ENCODE results near the gene MROH8. TPM values are rescaled to one million over a fixed set of nuclear protein-coding genes. Genes with fewer than 3 reads are reported as not detected.

The MROH8 gene
- polyA plus RNA-seq, 1 donor (not counting 4 experiments of a cell fraction or from before 2014, with no cell fraction given): 0.39 TPM

DNA sequence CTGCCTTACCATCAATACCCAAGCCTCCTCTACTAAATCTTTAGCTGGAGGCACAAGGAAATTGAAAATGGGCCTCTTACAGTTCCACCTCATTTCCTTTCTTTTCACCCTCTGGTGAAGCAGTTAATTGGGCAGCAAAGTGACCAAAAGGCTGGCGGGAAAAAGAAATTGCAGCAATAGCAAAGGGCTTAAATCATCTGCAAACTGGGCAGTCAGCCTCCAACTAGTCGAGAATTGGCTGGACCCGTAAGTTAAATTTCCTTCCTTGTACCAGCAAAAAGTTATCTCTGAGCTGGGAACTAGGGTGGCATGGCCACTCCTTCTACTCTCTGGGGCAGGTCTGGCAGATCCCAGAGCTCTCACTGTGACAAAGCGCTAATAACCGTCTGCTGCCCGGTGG is 48.7 kb upstream of the MROH8 start:
- dilution Hi-C loops (cut with MboI; ENCODE audit: extremely low pct_ligation_motif_present, low sequenced_read_pairs): no loop called here
- Histone ChIP-seq H3K27me3 (ENCODE audit: control insufficient read depth, extremely low read depth, insufficient read depth, low read length) (no peaks in the 10 kb centered on the region), H3K4me3 (ENCODE audit: control insufficient read depth in 2 of 3, extremely low read depth in 1 of 3, insufficient read depth in 2 of 3, low read depth in 1 of 3, low read length in 3 of 3) (no peak overlapping the region), H3K9ac (ENCODE audit: control insufficient read depth, extremely low read depth, insufficient read depth, low read length) (no peak overlapping the region), H3K79me2 (ENCODE audit: control insufficient read depth, insufficient read depth, low read length) (no peaks in the 10 kb centered on the region), H3K9me1 (ENCODE audit: control insufficient read depth, extremely low read depth, insufficient read depth, low read length) (peaks cover 2% of the 10 kb centered on the region), H3K36me3 (ENCODE audit: control insufficient read depth in 2 of 2, extremely low read depth in 1 of 2, insufficient read depth in 2 of 2, low read length in 2 of 2) (peaks cover 33 to 66% of the 10 kb centered on the region in 2 experiments), H3K27ac (ENCODE audit: control insufficient read depth, insufficient read depth, low read length) (no peak overlapping the region), H2AFZ (ENCODE audit: control insufficient read depth, low read length) (no peak overlapping the region), H3K4me1 (ENCODE audit: control insufficient read depth, extremely low read depth, insufficient read depth, low read length) (peaks cover 18% of the 10 kb centered on the region), H4K20me1 (ENCODE audit: control insufficient read depth, extremely low read depth, insufficient read depth, low read length) (peaks cover 3% of the 10 kb centered on the region), H3K4me2 (ENCODE audit: control insufficient read depth, extremely low read depth, insufficient read depth, low read depth, low read length) (no peak overlapping the region), H3K9me3 (ENCODE audit: control insufficient read depth, low read depth, low read length) (no peaks in the 10 kb centered on the region)
- DNase-seq (ENCODE audit: low read depth, low spot score): no peak
- no peak for TF ChIP-seq EZH2 (IDR thresholded peaks at IDR 0.05; ENCODE audit: low read length)
- TF ChIP-seq, protein P1, sequence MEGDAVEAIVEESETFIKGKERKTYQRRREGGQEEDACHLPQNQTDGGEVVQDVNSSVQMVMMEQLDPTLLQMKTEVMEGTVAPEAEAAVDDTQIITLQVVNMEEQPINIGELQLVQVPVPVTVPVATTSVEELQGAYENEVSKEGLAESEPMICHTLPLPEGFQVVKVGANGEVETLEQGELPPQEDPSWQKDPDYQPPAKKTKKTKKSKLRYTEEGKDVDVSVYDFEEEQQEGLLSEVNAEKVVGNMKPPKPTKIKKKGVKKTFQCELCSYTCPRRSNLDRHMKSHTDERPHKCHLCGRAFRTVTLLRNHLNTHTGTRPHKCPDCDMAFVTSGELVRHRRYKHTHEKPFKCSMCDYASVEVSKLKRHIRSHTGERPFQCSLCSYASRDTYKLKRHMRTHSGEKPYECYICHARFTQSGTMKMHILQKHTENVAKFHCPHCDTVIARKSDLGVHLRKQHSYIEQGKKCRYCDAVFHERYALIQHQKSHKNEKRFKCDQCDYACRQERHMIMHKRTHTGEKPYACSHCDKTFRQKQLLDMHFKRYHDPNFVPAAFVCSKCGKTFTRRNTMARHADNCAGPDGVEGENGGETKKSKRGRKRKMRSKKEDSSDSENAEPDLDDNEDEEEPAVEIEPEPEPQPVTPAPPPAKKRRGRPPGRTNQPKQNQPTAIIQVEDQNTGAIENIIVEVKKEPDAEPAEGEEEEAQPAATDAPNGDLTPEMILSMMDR (optimal IDR thresholded peaks at IDR 0.05 in 1 of 3, IDR thresholded peaks at IDR 0.05 in 1 of 3, conservative IDR thresholded peaks at IDR 0.05 in 1 of 3; ENCODE audit: extremely low read depth in 1 of 3, insufficient read depth in 2 of 3, low read length in 3 of 3): no peak
- no peak for FAIRE-seq

DNA sequence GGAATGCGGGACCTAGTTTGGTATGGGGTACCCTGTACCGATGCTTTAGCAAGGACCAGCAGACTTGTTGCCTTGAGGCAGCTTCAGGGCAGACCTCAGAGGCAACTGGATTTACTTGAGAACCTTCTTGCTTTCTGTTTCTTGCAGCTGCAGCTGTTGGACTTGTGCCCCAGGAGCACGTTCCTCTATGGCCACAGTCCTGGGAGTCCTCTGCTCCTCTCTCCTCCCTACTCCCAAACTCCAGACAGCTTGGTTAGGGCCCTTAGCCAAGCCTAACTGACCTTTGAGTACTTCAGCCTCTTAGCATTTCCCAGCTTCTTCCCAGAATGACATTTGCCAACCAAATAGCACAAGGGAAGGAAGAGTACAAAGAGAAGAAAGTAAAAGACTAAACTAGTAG is 47.5 kb upstream of the MROH8 start:
- Histone ChIP-seq H3K9me1 (ENCODE audit: control insufficient read depth, extremely low read depth, insufficient read depth, low read length) (peaks cover 2% of the 10 kb centered on the region), H3K4me2 (ENCODE audit: control insufficient read depth, extremely low read depth, insufficient read depth, low read depth, low read length) (no peak overlapping the region), H3K9ac (ENCODE audit: control insufficient read depth, extremely low read depth, insufficient read depth, low read length) (no peak overlapping the region), H3K36me3 (ENCODE audit: control insufficient read depth in 2 of 2, extremely low read depth in 1 of 2, insufficient read depth in 2 of 2, low read length in 2 of 2) (peaks cover 27 to 60% of the 10 kb centered on the region in 2 experiments), H2AFZ (ENCODE audit: control insufficient read depth, low read length) (no peak overlapping the region), H3K4me3 (ENCODE audit: control insufficient read depth in 2 of 3, extremely low read depth in 1 of 3, insufficient read depth in 2 of 3, low read depth in 1 of 3, low read length in 3 of 3) (no peak overlapping the region), H3K27ac (ENCODE audit: control insufficient read depth, insufficient read depth, low read length) (no peak overlapping the region), H3K79me2 (ENCODE audit: control insufficient read depth, insufficient read depth, low read length) (no peaks in the 10 kb centered on the region), H3K27me3 (ENCODE audit: control insufficient read depth, extremely low read depth, insufficient read depth, low read length) (no peaks in the 10 kb centered on the region), H3K9me3 (ENCODE audit: control insufficient read depth, low read depth, low read length) (no peaks in the 10 kb centered on the region), H3K4me1 (ENCODE audit: control insufficient read depth, extremely low read depth, insufficient read depth, low read length) (peaks cover 18% of the 10 kb centered on the region), H4K20me1 (ENCODE audit: control insufficient read depth, extremely low read depth, insufficient read depth, low read length) (peaks cover 3% of the 10 kb centered on the region)
- FAIRE-seq (no peak), DNase-seq (ENCODE audit: low read depth, low spot score) (no peak)
- dilution Hi-C loops (cut with MboI; ENCODE audit: extremely low pct_ligation_motif_present, low sequenced_read_pairs): no loop called here
- TF ChIP-seq, protein P1 (optimal IDR thresholded peaks at IDR 0.05 in 1 of 3, IDR thresholded peaks at IDR 0.05 in 1 of 3, conservative IDR thresholded peaks at IDR 0.05 in 1 of 3; ENCODE audit: extremely low read depth in 1 of 3, insufficient read depth in 2 of 3, low read length in 3 of 3): no peak
- TF ChIP-seq EZH2 (IDR thresholded peaks at IDR 0.05; ENCODE audit: low read length): no peak

All from keratinocyte (primary cell).